GM23338 (cell line): ENCODE measurements around the gene GAA. TPM values are rescaled to one million over a fixed set of nuclear protein-coding genes. Genes with fewer than 3 reads are reported as not detected.

Experiments
- ATAC-seq: fragments of 200-7000 bp; cut with Tn5 transposase; 3 replicates; pipeline ENCODE4 v1.9.1; 2020
- DNase-seq: peaks from one replicate; pipeline ENCODE4 v3.0.0-alpha.2; 2015; ENCODE audit warnings: low spot score
- H2AFZ ChIP-seq: fragments of 200-600 bp; sonication (generic); 2 replicates; pipeline ENCODE4 v1.8.0; 2016; ENCODE audit warnings: antibody characterized with exemption, mild to moderate bottlenecking, moderate library complexity
- H3F3A ChIP-seq: fragments of 200-600 bp; sonication (generic); replicated peaks from 2 replicates; pipeline ENCODE4 v1.8.0; 2017; ENCODE audit warnings: antibody characterized with exemption, mixed run types, low read depth
- H3K27ac ChIP-seq: fragments of 200-600 bp; sonication (generic); 2 replicates; pipeline ENCODE4 v1.6.1; 2016; ENCODE audit warnings: low read depth
- H3K27me3 ChIP-seq: fragments of 200-600 bp; sonication (generic); 2 replicates; pipeline ENCODE4 v1.8.0; 2016; ENCODE audit warnings: mild to moderate bottlenecking, mixed run types, moderate library complexity; ENCODE audit not compliant: insufficient read depth
- H3K36me3 ChIP-seq: fragments of 200-600 bp; sonication (generic); 2 replicates; pipeline ENCODE4 v1.8.0; 2016; ENCODE audit warnings: mild to moderate bottlenecking; ENCODE audit not compliant: insufficient read depth
- H3K4me1 ChIP-seq: fragments of 200-600 bp; sonication (generic); 2 replicates; pipeline ENCODE4 v1.8.0; 2016; ENCODE audit warnings: mild to moderate bottlenecking, moderate library complexity; ENCODE audit not compliant: insufficient read depth
- H3K4me2 ChIP-seq: fragments of 200-600 bp; sonication (generic); 2 replicates; pipeline ENCODE4 v1.7.1; 2017; ENCODE audit warnings: mixed run types
- H3K4me3 ChIP-seq: fragments of 200-600 bp; sonication (generic); 2 replicates; pipeline ENCODE4 v1.6.1; 2016; ENCODE audit warnings: mixed run types
- H3K79me2 ChIP-seq: fragments of 200-600 bp; sonication (generic); replicated peaks from 2 replicates; pipeline ENCODE4 v1.8.0; 2017; ENCODE audit warnings: mild to moderate bottlenecking; ENCODE audit not compliant: insufficient read depth
- H3K9me2 ChIP-seq: fragments of 200-600 bp; sonication (generic); 2 replicates; pipeline ENCODE4 v1.8.0; 2017; ENCODE audit not compliant: insufficient read depth
- H4K20me1 ChIP-seq: fragments of 200-600 bp; sonication (generic); replicated peaks from 2 replicates; pipeline ENCODE4 v1.8.0; 2017; ENCODE audit warnings: mild to moderate bottlenecking; ENCODE audit not compliant: insufficient read depth
- H3K27ac Mint-ChIP-seq: 2 replicates; pipeline ENCODE4 v1.8.0; 2020; ENCODE audit warnings: inconsistent platforms, mild to moderate bottlenecking, moderate library complexity, mixed read lengths
- H3K27me3 Mint-ChIP-seq: 3 replicates; pipeline ENCODE4 v1.8.0; 2022; ENCODE audit warnings: low read depth, mild to moderate bottlenecking, moderate library complexity, mixed read lengths, inconsistent platforms; ENCODE audit not compliant: insufficient read depth, poor library complexity
- H3K36me3 Mint-ChIP-seq: 3 replicates; pipeline ENCODE4 v1.8.0; 2021; ENCODE audit warnings: low read depth, mild to moderate bottlenecking, inconsistent platforms, moderate library complexity, mixed read lengths
- H3K4me1 Mint-ChIP-seq: 3 replicates; pipeline ENCODE4 v1.8.0; 2020; ENCODE audit warnings: mild to moderate bottlenecking, inconsistent platforms, mixed read lengths
- H3K4me3 Mint-ChIP-seq: 3 replicates; pipeline ENCODE4 v1.8.0; 2021; ENCODE audit warnings: moderate library complexity, mild to moderate bottlenecking, inconsistent platforms, mixed read lengths
- H3K9me3 Mint-ChIP-seq: 3 replicates; pipeline ENCODE4 v1.8.0; 2020; ENCODE audit warnings: moderate library complexity, mild to moderate bottlenecking, inconsistent platforms, mixed read lengths
- CREB1 ChIP-seq: fragments of 250-450 bp; sonication (Bioruptor Pico); IDR thresholded peaks from 2 replicates; pipeline ENCODE4 v1.5.0; 2020; ENCODE audit warnings: low read depth, mild to moderate bottlenecking, moderate library complexity
- CTCF ChIP-seq, 2 experiments: fragments of 200-600 bp in 1 of 2; sonication (generic) in 1 of 2; conservative IDR thresholded peaks; 2 replicates each; pipeline versions ENCODE4 v1.5.1 to v1.6.1; 2016 to 2017; ENCODE audit warnings: antibody characterized with exemption in 2 of 2, low read depth in 2 of 2, mild to moderate bottlenecking in 2 of 2, moderate library complexity in 1 of 2
- ETS1 ChIP-seq: IDR thresholded peaks from 2 replicates; pipeline ENCODE4 v1.6.1; 2016; ENCODE audit warnings: antibody characterized with exemption
- EZH2 ChIP-seq: fragments of 200-600 bp; sonication (generic); IDR thresholded peaks from one replicate; pipeline ENCODE4 v1.8.0; 2017; ENCODE audit warnings: antibody characterized with exemption, mild to moderate bottlenecking, low read depth; ENCODE audit not compliant: unreplicated experiment
- EZH2phosphoT487 ChIP-seq: fragments of 200-600 bp; sonication (generic); IDR thresholded peaks from one replicate; pipeline ENCODE4 v1.8.1; 2018; ENCODE audit warnings: antibody characterized with exemption; ENCODE audit not compliant: unreplicated experiment
- JUNB ChIP-seq: IDR thresholded peaks from one replicate; pipeline ENCODE4 v1.6.1; 2016; ENCODE audit warnings: antibody characterized with exemption; ENCODE audit not compliant: unreplicated experiment
- NANOG ChIP-seq: IDR thresholded peaks from 2 replicates; pipeline ENCODE4 v1.6.1; 2016; ENCODE audit warnings: antibody characterized with exemption, borderline replicate concordance
- POLR2AphosphoS5 ChIP-seq: IDR thresholded peaks from 2 replicates; pipeline ENCODE4 v1.6.1; 2016; ENCODE audit warnings: antibody characterized with exemption, low read depth
- STAT1 ChIP-seq: IDR thresholded peaks from one replicate; pipeline ENCODE4 v1.6.1; 2016; ENCODE audit warnings: antibody characterized with exemption; ENCODE audit not compliant: unreplicated experiment
- ZNF114 ChIP-seq: fragments of 250-450 bp; sonication (Bioruptor Pico); IDR thresholded peaks from 2 replicates; pipeline ENCODE4 v1.5.0; 2020; ENCODE audit warnings: mild to moderate bottlenecking, moderate library complexity
- ZNF331 ChIP-seq: fragments of 250-450 bp; sonication (Bioruptor Pico); IDR thresholded peaks from 2 replicates; pipeline ENCODE4 v1.5.0; 2020; ENCODE audit warnings: low read depth, mild to moderate bottlenecking, moderate library complexity
- ZNF462 ChIP-seq: fragments of 250-450 bp; sonication (Bioruptor Pico); IDR thresholded peaks from 2 replicates; pipeline ENCODE4 v1.5.0; 2020; ENCODE audit warnings: mild to moderate bottlenecking, moderate library complexity
- polyA plus RNA-seq: library from polyadenylated mRNA; unstranded; fragments of >200 nt; fragmentation: Nextera tagmentation; extraction: Ambion mirVana; gene quantifications from 2 replicates; pipeline ENCODE4 v1.2.1, GENCODE V29; 2016
- total RNA-seq: library from RNA; depleted of rRNA; stranded (reverse); fragments of >200 nt; shearing (Covaris generic); gene quantifications from 2 replicates; pipeline ENCODE4 v1.2.3, GENCODE V29; 2014
- TF ChIP-seq, protein P1 (sequence below): IDR thresholded peaks from one replicate; pipeline ENCODE4 v1.6.1; 2018; ENCODE audit warnings: antibody characterized with exemption; ENCODE audit not compliant: unreplicated experiment

The GAA gene
- total and polyA plus RNA-seq, 2 experiments from 2014 or later: 72.5 to 98.1 TPM

DNA sequence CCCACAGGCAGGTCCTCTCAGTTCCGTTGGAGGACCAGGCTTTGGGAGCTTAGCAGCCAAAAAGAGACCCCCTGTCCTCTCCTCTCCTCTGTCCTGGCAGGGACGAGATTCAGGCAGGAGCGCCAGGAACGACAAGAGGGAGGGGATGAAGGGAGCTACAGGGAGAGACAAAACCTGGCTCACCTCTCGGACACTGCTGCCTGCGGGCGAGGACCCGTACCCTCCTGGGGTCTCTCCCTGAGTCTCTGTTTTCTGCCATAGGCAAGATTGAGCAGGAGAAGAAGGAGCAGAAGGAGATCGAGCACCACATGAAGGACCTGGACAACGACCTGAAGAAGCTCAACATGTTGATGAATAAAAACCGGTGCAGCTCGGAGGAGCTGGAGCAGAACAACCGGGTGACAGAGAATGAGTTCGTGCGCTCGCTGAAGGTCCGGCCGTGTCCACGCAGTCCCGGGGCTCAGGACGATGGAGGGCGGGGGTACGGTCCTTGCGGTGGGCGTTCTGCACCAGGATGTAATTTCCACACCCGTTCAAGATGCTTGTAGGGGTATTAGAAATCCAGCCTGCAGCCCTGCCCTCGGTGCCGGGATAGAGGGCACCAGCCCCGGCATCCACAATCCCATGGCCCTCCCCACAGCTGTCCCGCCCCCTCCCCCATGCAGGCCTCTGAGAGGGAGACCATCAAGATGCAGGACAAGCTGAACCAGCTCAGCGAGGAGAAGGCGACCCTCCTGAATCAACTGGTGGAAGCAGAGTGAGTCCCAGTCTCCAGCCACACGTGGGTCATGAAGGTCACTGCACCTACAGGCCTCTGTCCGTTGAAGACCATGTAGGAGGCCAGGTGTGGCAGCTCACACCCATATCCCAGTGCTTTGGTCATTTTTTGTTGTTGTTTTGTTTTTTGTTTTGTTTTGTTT lies 13.8 kb upstream of the GAA start:
- Histone ChIP-seq H2AFZ (no peak overlapping the region), H3K4me1 (no peaks in the 10 kb centered on the region), H3K4me3 (no peak overlapping the region), H3K9me2 (no peaks in the 10 kb centered on the region), H3F3A (no peaks in the 10 kb centered on the region), H3K79me2 (no peaks in the 10 kb centered on the region), H3K36me3 (no peaks in the 10 kb centered on the region), H4K20me1 (no peaks in the 10 kb centered on the region; the same call in 1 of the 2 replicates), H3K27me3 (no peaks in the 10 kb centered on the region), H3K4me2 (no peak overlapping the region), H3K27ac (no peak overlapping the region)
- no peaks in the 10 kb centered on the region for H3K36me3 Mint-ChIP-seq
- H3K9me3 Mint-ChIP-seq: no peaks in the 10 kb centered on the region
- no peak for TF ChIP-seq CREB1 (CRISPR knock-in tag)
- TF ChIP-seq ETS1: no peak
- no peak for TF ChIP-seq ZNF114 (CRISPR knock-in tag)
- TF ChIP-seq JUNB: no peak
- TF ChIP-seq, protein P1, sequence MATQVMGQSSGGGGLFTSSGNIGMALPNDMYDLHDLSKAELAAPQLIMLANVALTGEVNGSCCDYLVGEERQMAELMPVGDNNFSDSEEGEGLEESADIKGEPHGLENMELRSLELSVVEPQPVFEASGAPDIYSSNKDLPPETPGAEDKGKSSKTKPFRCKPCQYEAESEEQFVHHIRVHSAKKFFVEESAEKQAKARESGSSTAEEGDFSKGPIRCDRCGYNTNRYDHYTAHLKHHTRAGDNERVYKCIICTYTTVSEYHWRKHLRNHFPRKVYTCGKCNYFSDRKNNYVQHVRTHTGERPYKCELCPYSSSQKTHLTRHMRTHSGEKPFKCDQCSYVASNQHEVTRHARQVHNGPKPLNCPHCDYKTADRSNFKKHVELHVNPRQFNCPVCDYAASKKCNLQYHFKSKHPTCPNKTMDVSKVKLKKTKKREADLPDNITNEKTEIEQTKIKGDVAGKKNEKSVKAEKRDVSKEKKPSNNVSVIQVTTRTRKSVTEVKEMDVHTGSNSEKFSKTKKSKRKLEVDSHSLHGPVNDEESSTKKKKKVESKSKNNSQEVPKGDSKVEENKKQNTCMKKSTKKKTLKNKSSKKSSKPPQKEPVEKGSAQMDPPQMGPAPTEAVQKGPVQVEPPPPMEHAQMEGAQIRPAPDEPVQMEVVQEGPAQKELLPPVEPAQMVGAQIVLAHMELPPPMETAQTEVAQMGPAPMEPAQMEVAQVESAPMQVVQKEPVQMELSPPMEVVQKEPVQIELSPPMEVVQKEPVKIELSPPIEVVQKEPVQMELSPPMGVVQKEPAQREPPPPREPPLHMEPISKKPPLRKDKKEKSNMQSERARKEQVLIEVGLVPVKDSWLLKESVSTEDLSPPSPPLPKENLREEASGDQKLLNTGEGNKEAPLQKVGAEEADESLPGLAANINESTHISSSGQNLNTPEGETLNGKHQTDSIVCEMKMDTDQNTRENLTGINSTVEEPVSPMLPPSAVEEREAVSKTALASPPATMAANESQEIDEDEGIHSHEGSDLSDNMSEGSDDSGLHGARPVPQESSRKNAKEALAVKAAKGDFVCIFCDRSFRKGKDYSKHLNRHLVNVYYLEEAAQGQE: no peak
- TF ChIP-seq STAT1: no peak
- no peak for TF ChIP-seq NANOG
- TF ChIP-seq POLR2AphosphoS5: no peak
- no peak for TF ChIP-seq CTCF (conservative IDR thresholded peaks at IDR 0.05; ENCODE audit: low read depth in 2 of 2)
- no peak for TF ChIP-seq EZH2
- TF ChIP-seq EZH2phosphoT487: no peak
- no peak for TF ChIP-seq ZNF462 (CRISPR knock-in tag)
- no peak for TF ChIP-seq ZNF331 (CRISPR knock-in tag)
- H3K27ac Mint-ChIP-seq: no peak overlapping the region
- DNase-seq (no peak), ATAC-seq (no peak)
- H3K27me3 Mint-ChIP-seq: peaks cover 4% of the 10 kb centered on the region
- no peaks in the 10 kb centered on the region; the same call in 1 of the 3 replicates for H3K4me1 Mint-ChIP-seq
- no peak overlapping the region for H3K4me3 Mint-ChIP-seq
